HEK293T (cell line): ENCODE results near the gene ZNF316.

Experiments
- CTCF ChIA-PET: fragments of 350-600 bp; formaldehyde crosslinking; extraction: SDS; loops from one replicate; lab custom pipeline; 2021; ENCODE audit warnings: antibody characterized with exemption, inconsistent platforms; lab: Yijun Ruan, JAX
- POLR2A ChIA-PET: fragments of 350-600 bp; formaldehyde crosslinking; extraction: SDS; loops from one replicate; lab custom pipeline; 2020; ENCODE audit warnings: antibody characterized with exemption, inconsistent platforms; lab: Yijun Ruan, JAX
- DNase-seq: peaks from one replicate; pipeline ENCODE4 v3.0.0; 2012; ENCODE audit warnings: mixed read lengths; ENCODE audit errors: extremely low spot score
- ARNT ChIP-seq: fragments of 450-650 bp; IDR thresholded peaks from 2 replicates; pipeline ENCODE4 v1.6.1; 2017; ENCODE audit warnings: mild to moderate bottlenecking
- BHLHE40 ChIP-seq: fragments of 450-650 bp; IDR thresholded peaks from 2 replicates; pipeline ENCODE4 v1.6.1; 2016; ENCODE audit warnings: mild to moderate bottlenecking, moderate library complexity, borderline replicate concordance
- CTBP1 ChIP-seq: fragments of 450-650 bp; IDR thresholded peaks from 2 replicates; pipeline ENCODE4 v1.6.1; 2016; ENCODE audit warnings: borderline replicate concordance
- ELF4 ChIP-seq: fragments of 450-650 bp; IDR thresholded peaks from 2 replicates; pipeline ENCODE4 v1.6.1; 2017; ENCODE audit warnings: antibody characterized with exemption
- FOXA1 ChIP-seq: fragments of 450-650 bp; IDR thresholded peaks from 2 replicates; pipeline ENCODE4 v1.6.1; 2016; ENCODE audit warnings: mild to moderate bottlenecking
- FOXK2 ChIP-seq: fragments of 450-650 bp; IDR thresholded peaks from 2 replicates; pipeline ENCODE4 v1.6.1; 2016; ENCODE audit warnings: mild to moderate bottlenecking
- FOXM1 ChIP-seq: fragments of 450-650 bp; IDR thresholded peaks from 2 replicates; pipeline ENCODE4 v1.6.1; 2017; ENCODE audit warnings: mild to moderate bottlenecking, borderline replicate concordance
- HDGF ChIP-seq: fragments of 450-650 bp; IDR thresholded peaks from 2 replicates; pipeline ENCODE4 v1.6.1; 2017; ENCODE audit warnings: antibody characterized with exemption, borderline replicate concordance
- L3MBTL2 ChIP-seq: fragments of 450-650 bp; conservative IDR thresholded peaks from 2 replicates; pipeline ENCODE4 v1.6.1; 2016; ENCODE audit warnings: mild to moderate bottlenecking
- LEF1 ChIP-seq: fragments of 450-650 bp; IDR thresholded peaks from 2 replicates; pipeline ENCODE4 v1.6.1; 2017; ENCODE audit warnings: mild to moderate bottlenecking, borderline replicate concordance
- NFRKB ChIP-seq: fragments of 450-650 bp; IDR thresholded peaks from 2 replicates; pipeline ENCODE4 v1.6.1; 2016; ENCODE audit warnings: mild to moderate bottlenecking, moderate library complexity
- PKNOX1 ChIP-seq: fragments of 450-650 bp; IDR thresholded peaks from 2 replicates; pipeline ENCODE4 v1.6.1; 2016
- SP1 ChIP-seq: fragments of 450-650 bp; IDR thresholded peaks from 2 replicates; pipeline ENCODE4 v1.6.1; 2017
- SUZ12 ChIP-seq: fragments of 450-650 bp; IDR thresholded peaks from 2 replicates; pipeline ENCODE4 v1.6.1; 2016; ENCODE audit warnings: mild to moderate bottlenecking
- TARDBP ChIP-seq: fragments of 450-650 bp; IDR thresholded peaks from 2 replicates; pipeline ENCODE4 v1.6.1; 2016
- ZNF384 ChIP-seq: fragments of 450-650 bp; IDR thresholded peaks from 2 replicates; pipeline ENCODE4 v1.6.1; 2016

ZNF316 gene

GRCh38 chr7:6621195-6622133, 15.7 kb upstream of the ZNF316 start:
- DNase-seq, result no peak
- ChIA-PET CTCF (interaction anchor here (0.9 kb wide), 2 partner anchors 9 to 11 kb away, joined by 3 read pairs; no protein-coding TSS in a partner anchor), POLR2A (interaction anchor here (3.5 kb wide), 1 partner anchor 15 kb away, joined by 11 read pairs; the partner anchor contains the start of gene ZNF316)
- no peak for TF ChIP-seq L3MBTL2
- no peak for TF ChIP-seq CTBP1
- no peak for TF ChIP-seq ZNF384
- TF ChIP-seq ARNT, result no peak
- no peak for TF ChIP-seq HDGF
- no peak for TF ChIP-seq BHLHE40
- TF ChIP-seq FOXM1, result no peak
- no peak for TF ChIP-seq NFRKB
- TF ChIP-seq PKNOX1, result no peak

- ChIA-PET CTCF (interaction anchor here (0.9 kb wide), 1 partner anchor 8 kb away, joined by 3 read pairs; no protein-coding TSS in a partner anchor), POLR2A (interaction anchor here (3.5 kb wide), 1 partner anchor 14 kb away, joined by 11 read pairs; the partner anchor contains the start of gene ZNF316)
- no peak for DNase-seq
- TF ChIP-seq ELF4 (no peak), FOXK2 (no peak), PKNOX1 (no peak), FOXM1 (no peak)
Observed at GRCh38 chr7:6622134-6622710, 14.9 kb upstream of the ZNF316 start.

- ChIA-PET POLR2A (interaction anchor here (3.5 kb wide), 1 partner anchor 13 kb away, joined by 11 read pairs; the partner anchor contains the start of gene ZNF316), CTCF (no interaction called here)
- TF ChIP-seq FOXA1, result no peak
- no peak for TF ChIP-seq ELF4
- TF ChIP-seq SUZ12, result no peak
- no peak for TF ChIP-seq FOXM1
- TF ChIP-seq LEF1, result no peak
- TF ChIP-seq PKNOX1, result no peak
- no peak for TF ChIP-seq NFRKB
- no peak for TF ChIP-seq SP1
- no peak for TF ChIP-seq L3MBTL2
- TF ChIP-seq BHLHE40, result no peak
- no peak for TF ChIP-seq TARDBP
- TF ChIP-seq FOXK2, result no peak
- no peak for TF ChIP-seq HDGF
- TF ChIP-seq CTBP1, result no peak
- TF ChIP-seq ZNF384, result no peak
- no peak for TF ChIP-seq ARNT
- DNase-seq, result no peak
Observed at GRCh38 chr7:6623589-6624245, 13.4 kb upstream of the ZNF316 start.

GRCh38 chr7:6624246-6624611, 12.9 kb upstream of the ZNF316 start:
- DNase-seq, result no peak
- TF ChIP-seq FOXM1, result no peak
- no peak for TF ChIP-seq FOXA1
- ChIA-PET CTCF (no interaction called here), POLR2A (interaction anchor here (3.5 kb wide), 1 partner anchor 12 kb away, joined by 11 read pairs; the partner anchor contains the start of gene ZNF316)

- POLR2A ChIA-PET, result no interaction called here
- no peak for TF ChIP-seq ARNT
- peak; percentile 32; the same call in 1 of the 2 replicates for TF ChIP-seq PKNOX1
- CTCF ChIA-PET, result no interaction called here
- DNase-seq, result no peak
Observed at GRCh38 chr7:6628045-6628444, 9.1 kb upstream of the ZNF316 start.
